CD4-positive, alpha-beta T cell (primary cell): ENCODE results near the gene TMED7. TPM values are rescaled to one million over a fixed set of nuclear protein-coding genes. Genes with fewer than 3 reads are reported as not detected.
A peak's percentile ranks its signal among the peaks of the same experiment; 100 is the strongest.
"Not testable (repeated sequence)": the region's sequence is repeated elsewhere in the genome, so short reads cannot be mapped to it uniquely, and the experiment has no call there.

Source experiments
- ATAC-seq: fragments of 200-7000 bp; cut with Tn5 transposase; one replicate; pipeline ENCODE4 v1.10.0; 2022; ENCODE audit warnings: mild to moderate bottlenecking; ENCODE audit not compliant: poor library complexity
- CTCF ChIA-PET: fragments of 350-600 bp; sonication (Branson Sonifier 250); formaldehyde crosslinking; loops from one replicate; lab custom pipeline; 2021; ENCODE audit warnings: antibody characterized with exemption, inconsistent platforms; lab: Charles Lee
- POLR2A ChIA-PET: fragments of 350-600 bp; sonication (Branson Sonifier 250); formaldehyde crosslinking; loops from one replicate; lab custom pipeline; 2021; ENCODE audit warnings: antibody characterized with exemption, inconsistent platforms; lab: Charles Lee
- DNase-seq, 14 experiments: peaks; one replicate each; pipeline ENCODE4 v3.0.0-alpha.2; 2013 to 2020; ENCODE audit warnings: mixed read lengths in 2 of 14
- H3K27ac ChIP-seq, 2 donors: one replicate each; pipeline versions ENCODE4 v1.5.1 to v1.7.0; 2013; ENCODE audit warnings: low read length in 2 of 2, low read depth in 1 of 2, mild to moderate bottlenecking in 1 of 2
- H3K27me3 ChIP-seq, 2 experiments: 1 replicate in 1 of 2; 2 replicates in 1 of 2; pipeline versions ENCODE4 v1.6.1 to v1.7.0; 2013; ENCODE audit warnings: low read length in 2 of 2, control low read depth in 1 of 2, mild to moderate bottlenecking in 1 of 2, moderate library complexity in 1 of 2; ENCODE audit not compliant: insufficient read depth in 2 of 2, control insufficient read depth in 1 of 2
- H3K36me3 ChIP-seq: one replicate; pipeline ENCODE4 v1.6.1; 2013; ENCODE audit warnings: low read length, control low read depth; ENCODE audit not compliant: insufficient read depth
- H3K4me1 ChIP-seq: one replicate; pipeline ENCODE4 v1.6.1; 2013; ENCODE audit warnings: low read length, control low read depth; ENCODE audit not compliant: insufficient read depth
- H3K4me3 ChIP-seq: one replicate; pipeline ENCODE4 v1.5.1; 2013; ENCODE audit warnings: mild to moderate bottlenecking, low read length, moderate library complexity
- H3K9me3 ChIP-seq, 2 experiments: 1 replicate in 1 of 2; 2 replicates in 1 of 2; pipeline versions ENCODE4 v1.6.1 to v1.7.0; 2013; ENCODE audit warnings: low read length in 2 of 2, mild to moderate bottlenecking in 2 of 2, control low read depth in 1 of 2, moderate library complexity in 1 of 2; ENCODE audit not compliant: control insufficient read depth in 1 of 2, insufficient read depth in 1 of 2
- H3K27ac Mint-ChIP-seq: one replicate; pipeline ENCODE4 v1.8.0; 2020; ENCODE audit warnings: mixed read lengths
- H3K27me3 Mint-ChIP-seq: one replicate; pipeline ENCODE4 v1.8.0; 2021; ENCODE audit warnings: mixed read lengths
- H3K36me3 Mint-ChIP-seq: one replicate; pipeline ENCODE4 v1.8.0; 2021; ENCODE audit warnings: low read depth, mixed read lengths
- H3K4me1 Mint-ChIP-seq: one replicate; pipeline ENCODE4 v1.8.0; 2021; ENCODE audit warnings: low read depth, mixed read lengths
- H3K4me3 Mint-ChIP-seq: one replicate; pipeline ENCODE4 v1.8.0; 2020; ENCODE audit warnings: mild to moderate bottlenecking, mixed read lengths
- H3K9me3 Mint-ChIP-seq: one replicate; pipeline ENCODE4 v1.8.0; 2020; ENCODE audit warnings: mixed read lengths
- intact Hi-C, 2 experiments: fragments of 100-400 bp; cut with DNase I in 1 of 2; cut with micrococcal nuclease in 1 of 2; formaldehyde crosslinking; loops; one replicate each; pipeline versions ENCODE4 v1.15.1 to v1.9.0; 2023 to 2025; cut with DNase I, micrococcal nuclease
- polyA plus RNA-seq, 2 donors: library from polyadenylated mRNA; unstranded; fragments of 120-200 nt; gene quantifications; one replicate each; pipeline ENCODE4 v1.2.1, GENCODE V29; 2013
- total RNA-seq, 174 experiments: library from RNA in 2 of 174; stranded (reverse) in 2 of 174; gene quantifications; one replicate each; pipeline ENCODE4 v1.2.3 and lab custom pipeline; 2021 to 2026
- TF ChIP-seq, protein P1 (sequence below): fragments of 200-600 bp; IDR thresholded peaks from one replicate; pipeline ENCODE4 v1.8.0; 2022; ENCODE audit warnings: antibody characterized with exemption, mild to moderate bottlenecking

TMED7 gene
- total RNA-seq (10 to 100 TPM; 50.4 to 56.7 TPM), total RNA-seq (lab: John Stamatoyannopoulos, UW) (32.6 to 129 (median 80.6) reads per million in 172 experiments)
- polyA plus RNA-seq (2013, experiment 1 of 2) = 31.2 TPM
- 28.8 TPM for polyA plus RNA-seq (2013, experiment 2 of 2)

DNA sequence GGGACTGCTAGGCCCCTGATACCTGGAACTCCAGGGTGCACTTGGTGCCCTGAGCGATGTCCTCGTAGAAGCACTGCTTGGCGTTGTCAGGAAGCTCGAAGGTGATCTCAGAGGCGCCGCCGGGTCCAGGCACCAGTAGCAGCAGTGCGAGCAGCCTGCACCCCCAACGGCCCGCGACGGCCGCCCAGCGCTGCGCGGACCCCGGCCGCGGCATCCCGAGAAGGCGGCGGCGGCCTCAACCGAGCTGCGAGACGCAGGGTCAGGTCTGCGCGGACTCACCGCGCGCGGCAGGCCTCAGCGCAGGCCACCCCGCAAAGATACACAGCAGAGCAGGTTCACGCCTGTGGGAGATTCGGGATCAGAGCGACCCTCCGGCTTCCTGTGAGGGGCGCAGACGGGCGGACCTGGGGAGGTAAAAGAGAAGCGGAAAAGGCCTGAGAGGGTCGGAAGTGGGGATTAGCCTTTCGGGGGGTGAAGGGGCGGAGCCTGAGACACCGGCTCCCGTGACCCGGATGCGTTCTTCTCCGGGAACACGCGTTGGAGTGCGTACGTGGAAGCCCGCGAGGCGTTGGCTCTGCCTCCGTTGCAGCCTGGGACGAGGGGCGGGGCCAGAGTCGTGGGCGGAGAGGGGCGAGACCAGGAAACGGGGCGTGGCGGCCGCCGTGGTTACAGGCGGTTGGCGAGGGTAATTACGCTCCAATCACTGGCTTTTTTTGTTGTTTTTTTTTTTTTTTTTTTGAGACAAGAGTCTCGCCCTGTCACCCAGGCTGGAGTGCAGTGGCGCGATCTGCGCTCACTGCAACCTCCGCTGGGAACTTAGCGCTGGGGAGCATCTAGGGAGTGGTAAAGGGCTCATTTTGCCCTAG, at the start of gene TMED7:
TSS of gene TMED7 (minus strand) at position 458 of the 866 bp plus-strand sequence. CDS start at position 214, 244 bp downstream.
- DNase-seq = peak; percentile 98 to 100 (median 100)
- Mint-ChIP-seq H3K27me3 (no peaks in the 10 kb centered on the region), H3K4me1 (peaks cover 19% of the 10 kb centered on the region), H3K27ac (no peak within 1 kb of the TSS), H3K9me3 (no peaks in the 10 kb centered on the region), H3K4me3 (no peak within 1 kb of the TSS), H3K36me3 (peaks cover 26% of the 10 kb centered on the region)
- peaks cover 17% of the 10 kb centered on the region for H3K36me3 ChIP-seq
- H3K4me1 ChIP-seq = peaks cover 24% of the 10 kb centered on the region
- ATAC-seq = peak; percentile 88
- H3K27me3 ChIP-seq = no peaks in the 10 kb centered on the region
- CTCF ChIA-PET = interaction anchor here (0.6 to 2.8 kb wide), 4 partner anchors 9 to 52 kb away, joined by 3 to 12 read pairs (median 4); no protein-coding TSS in a partner anchor
- intact Hi-C loops = loop anchor here (2.0 to 5.0 kb wide), 5 partner anchors 81 to 461 kb away; partner anchors contain the start of genes AP3S1 (in 2 of the 2), ATG12 (in 2 of the 2), COMMD10 (in 2 of the 2) and FEM1C (in 2 of the 2)
- H3K9me3 ChIP-seq = no peaks in the 10 kb centered on the region
- POLR2A ChIA-PET = interaction anchor here (1.0 to 2.8 kb wide), 10 partner anchors 9 to 459 kb away, joined by 3 to 24 read pairs (median 8); partner anchors contain the start of genes AP3S1, ATG12, CCDC112 and COMMD10
- H3K27ac ChIP-seq = peak within 1 kb of the TSS; percentile 86 to 91
- H3K4me3 ChIP-seq = peak within 1 kb of the TSS; percentile 82
- TF ChIP-seq, protein P1, sequence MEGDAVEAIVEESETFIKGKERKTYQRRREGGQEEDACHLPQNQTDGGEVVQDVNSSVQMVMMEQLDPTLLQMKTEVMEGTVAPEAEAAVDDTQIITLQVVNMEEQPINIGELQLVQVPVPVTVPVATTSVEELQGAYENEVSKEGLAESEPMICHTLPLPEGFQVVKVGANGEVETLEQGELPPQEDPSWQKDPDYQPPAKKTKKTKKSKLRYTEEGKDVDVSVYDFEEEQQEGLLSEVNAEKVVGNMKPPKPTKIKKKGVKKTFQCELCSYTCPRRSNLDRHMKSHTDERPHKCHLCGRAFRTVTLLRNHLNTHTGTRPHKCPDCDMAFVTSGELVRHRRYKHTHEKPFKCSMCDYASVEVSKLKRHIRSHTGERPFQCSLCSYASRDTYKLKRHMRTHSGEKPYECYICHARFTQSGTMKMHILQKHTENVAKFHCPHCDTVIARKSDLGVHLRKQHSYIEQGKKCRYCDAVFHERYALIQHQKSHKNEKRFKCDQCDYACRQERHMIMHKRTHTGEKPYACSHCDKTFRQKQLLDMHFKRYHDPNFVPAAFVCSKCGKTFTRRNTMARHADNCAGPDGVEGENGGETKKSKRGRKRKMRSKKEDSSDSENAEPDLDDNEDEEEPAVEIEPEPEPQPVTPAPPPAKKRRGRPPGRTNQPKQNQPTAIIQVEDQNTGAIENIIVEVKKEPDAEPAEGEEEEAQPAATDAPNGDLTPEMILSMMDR = no peak

DNA sequence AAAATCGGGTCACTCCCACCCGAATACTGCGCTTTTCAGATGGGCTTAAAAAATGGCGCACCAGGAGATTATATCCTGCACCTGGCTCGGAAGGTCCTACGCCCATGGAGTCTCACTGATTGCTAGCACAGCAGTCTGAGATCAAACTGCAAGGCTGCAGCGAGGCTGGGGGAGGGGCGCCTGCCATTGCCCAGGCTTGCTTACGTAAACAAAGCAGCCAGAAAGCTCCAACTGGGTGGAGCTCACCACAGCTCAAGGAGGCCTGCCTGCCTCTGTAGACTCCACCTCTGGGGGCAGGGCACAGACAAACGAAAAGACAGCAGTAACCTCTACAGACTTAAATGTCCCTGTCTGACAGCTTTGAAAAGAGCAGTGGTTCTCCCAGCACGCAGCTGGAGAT, 48.9 kb upstream of the TMED7 start:
- H3K9me3 ChIP-seq, H3K36me3 Mint-ChIP-seq, DNase-seq, H3K4me1 Mint-ChIP-seq, H3K27ac ChIP-seq, CTCF ChIA-PET, ATAC-seq, H3K27ac Mint-ChIP-seq, H3K27me3 ChIP-seq, H3K4me1 ChIP-seq, H3K36me3 ChIP-seq, intact Hi-C loops, POLR2A ChIA-PET, H3K4me3 Mint-ChIP-seq, H3K9me3 Mint-ChIP-seq, H3K4me3 ChIP-seq: not testable (repeated sequence)
- peaks cover 14% of the 10 kb centered on the region for H3K27me3 Mint-ChIP-seq

DNA sequence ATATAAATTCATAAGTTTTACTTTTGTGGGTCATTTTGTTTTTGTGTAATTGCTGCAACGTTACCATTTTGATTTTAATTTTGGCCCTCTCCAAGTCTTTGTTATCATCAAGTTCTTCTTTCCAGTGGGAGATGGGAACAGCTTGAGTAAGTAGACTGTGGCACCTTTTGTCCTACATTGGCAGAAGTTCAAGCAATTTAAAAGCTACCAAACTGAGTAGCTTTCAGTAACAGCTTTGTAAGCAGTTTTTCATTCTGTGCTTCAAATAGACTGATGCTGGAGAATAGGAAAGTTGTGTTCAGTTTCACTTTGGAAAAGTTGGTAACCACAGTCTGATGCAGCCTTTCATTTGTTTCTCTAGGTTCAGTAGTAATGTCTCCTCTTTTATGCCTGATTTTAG, 47.8 kb upstream of the TMED7 start:
- ATAC-seq (no peak), DNase-seq (no peak)
- no peaks in the 10 kb centered on the region for H3K9me3 ChIP-seq
- Mint-ChIP-seq H3K9me3 (peaks cover 4% of the 10 kb centered on the region), H3K4me3 (no peak overlapping the region), H3K27ac (no peak overlapping the region), H3K4me1 (no peaks in the 10 kb centered on the region), H3K36me3 (no peaks in the 10 kb centered on the region), H3K27me3 (peaks cover 18% of the 10 kb centered on the region)
- TF ChIP-seq, protein P1 = no peak
- intact Hi-C loops = no loop called here
- ChIA-PET CTCF (no interaction called here), POLR2A (no interaction called here)
- peaks cover 7 to 8% of the 10 kb centered on the region in 2 experiments for H3K27me3 ChIP-seq
- no peak overlapping the region for H3K4me3 ChIP-seq
- no peak overlapping the region for H3K27ac ChIP-seq
- H3K4me1 ChIP-seq = no peaks in the 10 kb centered on the region
- H3K36me3 ChIP-seq = no peaks in the 10 kb centered on the region
